Bone marrow (tissue), 2 donors: ENCODE data around the gene MYBPC2.
"Not testable (repeated sequence)": the region's sequence is repeated elsewhere in the genome, so short reads cannot be mapped to it uniquely, and the experiment has no call there.

Experiments
- DNase-seq, 2 donors: peaks; one replicate each; lab custom pipeline; 2025; lab: John Stamatoyannopoulos, UW

The MYBPC2 gene

DNA sequence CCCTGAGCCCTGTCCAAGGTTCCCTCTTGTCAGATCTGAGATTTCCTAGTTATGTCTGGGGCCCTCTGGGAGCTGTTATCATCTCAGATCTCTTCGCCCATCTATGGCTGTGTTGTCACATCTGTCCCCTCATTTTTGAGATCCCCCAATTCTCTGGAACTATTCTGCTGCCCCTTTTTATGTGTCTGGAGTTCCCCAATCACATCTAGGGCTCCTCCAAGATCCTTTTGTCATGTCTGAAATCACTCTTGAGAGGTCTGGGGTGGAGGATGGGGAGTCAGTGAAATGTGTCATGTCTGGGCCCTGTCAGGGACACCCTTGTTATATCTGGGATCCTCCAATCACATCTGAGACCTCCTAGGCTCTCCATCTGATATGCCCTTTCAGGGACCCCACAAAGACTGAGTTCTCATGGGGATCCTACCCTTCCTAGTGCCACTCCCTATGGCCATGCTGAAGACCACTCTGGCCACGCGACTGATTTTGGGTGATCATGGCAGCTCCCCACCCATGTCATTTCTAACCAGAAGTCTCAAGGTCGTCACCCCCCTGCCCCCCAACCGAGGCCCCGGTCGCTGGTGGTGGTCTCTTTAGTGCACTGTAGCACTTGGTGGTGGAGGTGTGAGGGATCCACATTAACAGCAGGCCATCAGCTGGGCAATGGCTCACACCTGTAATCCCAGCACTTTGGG lies 3.8 kb upstream of the MYBPC2 start:
- no peak for DNase-seq

DNA sequence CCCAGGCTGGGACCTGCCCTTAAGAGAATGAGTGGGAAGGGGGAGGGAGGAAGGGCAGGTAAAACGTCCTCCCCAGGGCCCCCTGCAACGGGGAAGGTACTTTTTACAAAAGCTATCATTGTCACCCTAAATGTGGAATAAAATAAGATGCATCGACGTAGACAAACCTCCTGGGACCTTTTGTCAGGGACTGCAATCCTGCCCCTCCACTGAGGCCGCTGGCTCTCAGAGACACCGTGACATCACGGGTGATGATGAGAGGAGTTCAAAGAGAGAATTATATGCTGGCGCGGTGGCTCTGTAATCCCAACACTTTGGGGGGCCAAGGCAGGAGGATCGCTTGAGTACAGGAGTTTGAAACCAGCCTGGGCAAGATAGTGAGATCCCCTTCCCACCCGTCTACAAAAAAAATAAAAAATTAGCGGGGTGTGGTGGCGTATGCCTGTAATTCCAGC lies 1.8 kb upstream of the MYBPC2 start:
- no peak for DNase-seq

DNA sequence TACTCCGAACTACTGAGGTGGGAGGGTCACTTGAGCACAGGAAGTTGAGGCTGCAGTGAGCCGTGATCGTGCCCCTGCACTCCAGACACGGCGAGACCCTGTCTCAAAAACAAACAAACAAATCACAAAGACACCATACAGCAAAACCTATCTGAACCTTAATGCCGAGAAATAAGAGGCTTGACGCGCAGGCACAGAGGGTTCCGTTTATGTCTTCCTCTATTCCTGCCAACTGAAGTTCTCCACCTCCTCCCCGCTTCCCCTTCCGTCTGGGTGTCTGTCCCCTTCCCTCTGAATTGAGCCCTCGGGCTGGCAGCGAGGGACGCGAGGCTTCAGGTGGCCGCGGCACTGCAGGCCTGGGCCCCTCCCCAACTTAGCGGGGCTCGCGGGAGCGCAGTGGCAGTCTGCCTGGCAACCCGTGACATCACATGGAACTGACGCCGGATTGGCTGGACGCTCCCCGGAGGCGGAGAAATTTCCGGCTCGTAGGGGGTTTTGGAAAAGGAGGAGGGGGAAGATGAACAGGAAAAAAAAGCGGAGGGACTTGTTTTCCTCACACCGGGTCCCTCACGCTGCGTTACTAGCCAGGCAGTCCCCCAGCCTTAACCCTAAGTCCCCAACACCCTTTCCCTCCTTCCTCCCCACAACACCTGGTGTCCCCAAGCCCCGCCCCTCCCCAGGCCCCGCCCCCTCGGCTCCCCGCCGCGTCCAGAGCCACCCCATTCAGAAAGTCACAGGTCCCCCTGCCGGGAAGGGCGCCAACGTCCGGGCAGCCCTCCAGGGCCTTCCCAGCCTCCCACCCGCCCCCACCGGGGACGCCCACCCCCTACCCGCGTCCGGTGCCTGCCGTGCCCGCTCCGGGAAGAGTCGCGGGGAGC lies 1.1 kb upstream of the MYBPC2 start:
- peak; percentile 67 to 86 for DNase-seq

DNA sequence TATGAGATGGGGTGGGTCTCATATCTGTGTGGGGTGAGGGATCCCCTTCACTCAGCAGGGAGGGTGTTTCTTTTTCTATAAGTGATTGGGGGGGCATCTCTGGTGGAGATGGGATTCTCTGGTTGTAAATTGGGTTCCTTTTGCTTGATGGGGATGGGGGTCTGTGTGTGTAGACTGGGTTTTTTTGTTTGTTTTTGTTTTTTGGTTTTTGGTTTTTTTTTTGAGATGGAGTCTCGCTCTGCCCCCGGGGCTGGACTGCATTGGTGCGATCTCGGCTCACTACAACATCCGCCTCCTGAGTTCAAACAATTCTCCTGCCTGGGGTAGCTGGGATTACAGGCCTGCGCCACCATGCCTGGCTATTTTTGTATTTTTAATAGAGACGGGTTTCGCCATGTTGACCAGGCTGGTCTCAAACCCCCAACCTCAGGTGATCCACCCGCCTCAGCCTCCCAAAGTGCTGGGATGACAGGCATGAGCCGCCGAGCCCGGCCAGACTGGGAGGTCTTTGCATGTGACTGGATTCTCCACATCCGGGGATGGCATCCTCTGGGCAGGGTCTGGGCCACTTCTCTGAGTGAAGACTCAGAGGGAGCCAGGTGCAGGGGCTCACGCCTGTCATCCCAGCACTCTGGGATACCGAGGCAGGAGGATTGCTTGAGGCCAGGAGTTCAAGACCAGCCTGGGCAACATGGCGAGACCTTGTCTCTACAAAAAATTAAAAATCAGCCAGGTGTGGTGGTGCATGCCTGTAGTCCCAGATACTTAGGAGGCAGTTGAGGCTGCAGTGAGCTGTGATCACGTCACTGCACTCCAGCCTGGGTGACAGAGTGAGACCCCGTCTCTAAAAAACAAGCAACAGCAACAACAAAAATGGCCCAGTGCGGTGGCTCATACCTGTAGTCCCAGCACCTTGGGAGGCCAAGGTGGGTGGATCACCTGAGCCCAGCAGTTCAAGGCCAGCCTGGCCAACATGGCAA lies 799 bp downstream of the MYBPC2 start:
- DNase-seq = no peak

DNA sequence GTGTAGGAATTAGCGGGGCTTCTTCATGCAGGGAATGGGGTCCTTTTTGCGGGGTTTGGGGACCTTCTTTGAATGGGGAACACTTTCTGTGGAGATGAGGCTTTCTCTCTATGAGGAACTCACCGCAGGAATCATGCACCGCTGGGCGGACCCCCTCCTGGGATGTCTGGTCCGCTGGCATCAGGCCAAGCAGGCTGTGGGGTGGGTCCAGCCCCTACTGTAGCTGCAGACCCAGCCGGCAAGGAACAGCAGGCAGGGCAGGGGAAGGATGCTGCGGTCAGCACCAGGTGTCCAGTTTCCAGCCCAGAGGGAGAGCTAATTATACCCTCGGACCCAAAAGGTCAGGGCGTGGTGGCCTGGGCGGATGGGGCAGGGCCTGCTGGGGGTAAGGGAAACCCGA lies 1.8 kb downstream of the MYBPC2 start:
- no peak for DNase-seq

DNA sequence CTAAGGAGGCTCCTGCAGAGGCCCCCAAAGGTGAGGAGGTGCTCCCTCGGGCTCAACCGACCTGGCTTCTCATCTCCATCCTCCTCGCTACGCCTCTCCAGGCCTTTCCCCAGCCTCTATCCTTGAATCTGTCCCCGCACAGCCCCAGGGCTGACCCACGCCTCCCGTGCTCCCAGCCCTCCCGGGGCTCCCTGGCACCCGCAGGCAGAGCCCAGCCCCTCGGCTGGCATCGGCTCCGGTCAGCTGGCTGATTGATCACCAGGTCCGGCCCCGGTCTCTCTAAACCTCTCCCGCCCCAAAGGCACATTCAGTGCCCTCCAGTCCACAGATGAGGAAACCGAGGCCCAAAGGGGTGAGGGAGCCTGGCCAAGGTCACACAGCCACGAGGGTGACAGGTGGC lies 2.5 kb downstream of the MYBPC2 start:
- no peak for DNase-seq

DNA sequence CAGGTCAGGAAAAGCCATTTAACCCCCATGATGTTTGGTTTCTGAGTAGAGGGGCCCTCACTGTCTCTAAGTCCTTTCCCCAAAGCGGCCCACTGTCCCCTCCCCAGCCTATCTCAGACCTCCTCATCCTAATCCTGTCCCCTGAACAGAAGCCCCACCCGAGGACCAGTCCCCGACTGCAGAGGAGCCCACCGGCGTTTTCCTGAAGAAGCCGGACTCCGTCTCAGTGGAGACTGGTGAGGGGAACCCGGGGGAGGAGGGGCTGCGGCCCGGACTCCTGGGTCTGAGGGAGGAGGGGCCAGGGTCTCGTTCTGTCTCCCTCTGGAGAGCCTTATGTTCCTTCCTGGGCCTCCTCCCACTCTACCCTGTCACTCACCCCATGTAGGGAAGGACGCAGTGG lies 2.9 kb downstream of the MYBPC2 start:
- DNase-seq = no peak

DNA sequence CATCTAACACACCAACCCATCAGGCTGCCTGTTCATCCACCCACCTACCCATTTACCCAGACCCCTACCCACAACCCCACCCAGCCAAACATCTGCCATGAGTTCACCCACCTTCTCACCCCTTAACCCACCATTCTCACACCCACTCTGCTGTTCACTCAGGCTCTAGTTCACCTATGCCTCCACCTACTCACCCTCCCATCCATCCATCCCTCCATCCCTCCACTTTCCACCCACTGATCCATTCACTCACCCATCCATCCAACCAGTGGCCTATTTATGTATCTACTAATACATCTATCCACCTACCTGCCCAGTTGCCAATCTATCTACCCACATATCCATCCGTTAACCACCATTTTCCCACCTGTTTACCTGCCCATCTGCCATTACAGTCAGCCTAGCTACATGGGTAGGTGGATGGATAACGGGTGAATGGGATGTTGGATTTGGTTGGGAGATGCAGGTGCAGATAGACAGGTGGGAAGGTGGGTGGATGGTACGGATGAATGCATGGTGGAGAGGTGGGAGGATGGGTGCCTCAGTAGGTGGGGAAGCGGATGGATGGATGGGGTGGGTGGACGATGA lies 5.3 kb downstream of the MYBPC2 start:
- DNase-seq = no peak

DNA sequence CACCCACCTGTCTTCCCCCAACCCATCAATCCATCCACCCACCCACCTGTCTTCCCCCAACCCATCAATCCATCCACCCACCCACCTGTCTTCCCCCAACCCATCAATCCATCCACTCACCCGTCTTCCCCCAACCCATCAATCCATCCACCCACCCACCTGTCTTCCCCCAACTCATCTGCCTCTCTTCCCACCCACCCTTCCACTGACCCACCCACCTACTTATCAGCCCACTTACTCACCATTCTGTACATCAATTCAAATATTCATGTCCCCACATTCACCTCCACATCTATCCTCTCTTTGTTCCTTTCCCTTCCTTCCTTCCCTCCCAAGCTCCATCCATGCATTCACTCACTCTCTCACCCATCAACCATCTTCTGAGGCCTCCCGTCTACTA lies 6.4 kb downstream of the MYBPC2 start:
- DNase-seq = not testable (repeated sequence)

DNA sequence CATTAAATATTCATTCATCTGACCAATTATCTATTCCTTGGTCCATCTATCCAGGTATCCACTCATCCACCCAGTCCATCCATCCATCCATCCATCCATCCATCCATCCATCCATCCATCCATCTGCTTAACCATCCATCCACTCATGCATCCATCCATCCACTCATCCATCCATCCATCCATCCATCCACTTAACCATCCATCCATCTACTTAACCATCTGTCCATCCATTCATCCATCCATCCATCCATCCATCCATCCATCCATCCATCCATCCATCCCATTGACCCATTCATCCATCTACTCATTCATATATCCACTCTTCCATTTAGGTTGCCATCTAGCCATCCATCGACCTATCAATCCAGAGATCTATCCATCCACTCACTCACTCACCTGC lies 11.4 kb downstream of the MYBPC2 start:
- DNase-seq = no peak

DNA sequence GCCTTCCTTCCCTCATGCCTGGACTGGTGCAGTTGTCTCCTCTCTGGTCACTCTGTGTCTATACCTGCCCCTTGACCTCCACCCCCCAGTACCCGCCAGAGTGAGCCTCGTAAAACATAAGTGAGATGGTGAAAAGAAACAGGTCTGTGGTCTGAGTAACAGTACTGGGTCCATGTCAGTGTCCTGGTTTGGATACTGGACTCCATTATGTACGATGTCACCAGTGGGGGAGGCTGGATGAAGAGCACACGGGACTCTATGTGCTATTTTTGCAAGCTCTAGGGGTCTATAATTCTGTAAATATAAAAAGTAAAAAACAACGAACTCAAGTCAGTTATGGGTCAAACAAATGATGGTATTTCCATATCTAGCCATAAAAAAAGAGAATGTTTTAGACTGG lies 14.4 kb downstream of the MYBPC2 start:
- DNase-seq = no peak

DNA sequence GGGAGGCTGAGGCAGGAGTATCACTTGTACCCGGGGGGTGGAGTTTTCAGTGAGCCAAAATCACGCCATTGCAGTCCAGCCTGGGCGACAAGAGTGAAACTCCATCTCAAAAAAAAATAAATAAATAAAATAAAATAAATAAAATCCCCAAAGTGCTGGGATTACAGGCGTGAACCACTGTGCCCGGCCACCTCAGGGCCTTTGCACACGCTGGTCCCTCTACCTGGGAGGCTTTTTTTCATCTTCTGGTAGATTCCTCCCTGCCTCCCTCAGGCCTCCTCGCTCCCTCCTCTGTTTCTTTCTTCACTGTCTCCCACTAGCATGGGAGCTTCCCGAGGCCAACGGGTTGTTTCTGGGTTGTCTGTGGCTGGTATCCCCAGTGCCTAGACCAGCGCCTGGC lies 15.1 kb downstream of the MYBPC2 start:
- no peak for DNase-seq

DNA sequence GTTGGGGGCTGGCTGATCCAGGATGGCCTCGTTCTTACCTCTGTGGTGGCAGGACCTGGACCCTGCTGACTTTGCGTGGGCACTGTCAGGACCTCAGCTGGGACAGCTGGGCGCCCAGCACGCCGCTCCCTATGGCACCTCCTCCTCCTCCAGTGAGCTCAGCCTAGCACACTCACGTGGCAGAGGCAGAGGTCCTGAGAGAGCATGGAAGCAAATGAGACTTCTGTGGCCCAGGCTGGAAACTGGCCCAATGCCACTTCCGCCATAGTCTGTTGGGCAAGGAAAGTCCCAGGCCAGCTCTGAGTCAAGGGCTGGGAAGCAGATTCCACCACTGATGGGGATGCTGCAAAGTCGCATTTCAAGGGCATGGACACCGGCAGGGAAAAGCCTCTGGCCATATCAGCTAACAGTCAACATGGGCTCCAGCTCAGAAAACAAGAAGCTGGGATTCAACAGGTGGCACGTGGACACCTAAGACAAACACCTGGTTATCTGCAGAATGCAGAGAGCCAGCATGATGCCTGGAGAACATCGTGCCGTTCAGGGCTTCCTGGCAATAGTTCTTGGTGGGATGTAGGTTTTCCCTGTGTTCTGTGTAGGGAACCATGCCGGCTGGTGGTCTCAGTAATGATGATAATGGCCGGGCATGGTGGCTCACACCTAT lies 16.7 kb downstream of the MYBPC2 start:
- DNase-seq = no peak

DNA sequence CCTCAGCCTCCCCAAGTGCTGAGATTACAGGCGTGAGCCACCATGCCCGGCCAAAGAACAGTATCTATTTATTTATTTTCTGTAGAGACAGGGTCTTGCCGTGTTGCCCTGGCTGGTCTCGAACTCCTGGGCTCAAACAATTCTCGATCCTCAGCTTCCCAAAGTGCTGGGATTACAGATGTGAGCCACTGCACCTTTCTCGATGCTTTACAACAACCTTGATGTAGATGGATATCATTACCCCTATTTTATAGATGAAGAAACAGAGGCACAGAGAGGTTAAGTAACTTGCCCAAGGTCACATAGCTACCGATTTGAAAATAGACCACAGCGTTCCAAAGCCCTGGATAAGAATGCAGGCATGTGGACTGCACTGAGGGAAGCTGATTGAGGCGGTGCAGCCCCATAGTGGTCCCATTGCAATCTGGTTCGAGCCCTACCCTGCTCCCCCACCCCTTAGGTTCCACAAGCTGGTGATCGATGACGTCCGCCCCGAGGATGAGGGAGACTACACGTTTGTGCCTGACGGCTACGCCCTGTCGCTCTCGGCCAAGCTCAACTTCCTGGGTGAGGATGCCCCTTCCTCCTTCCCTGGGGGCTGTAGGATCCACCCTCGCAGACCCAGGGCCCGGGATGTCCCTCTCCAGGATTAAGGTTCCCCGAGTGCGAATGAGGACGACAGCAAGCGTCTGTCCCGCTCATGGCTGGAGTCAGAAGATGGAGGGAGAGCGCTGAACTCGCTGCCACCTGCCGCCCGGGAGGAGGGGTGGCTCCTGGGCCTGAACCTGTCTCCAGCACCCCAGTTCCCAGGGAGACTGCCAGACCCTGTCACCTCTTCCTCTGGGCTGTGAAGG lies 17.9 kb downstream of the MYBPC2 start:
- no peak for DNase-seq

DNA sequence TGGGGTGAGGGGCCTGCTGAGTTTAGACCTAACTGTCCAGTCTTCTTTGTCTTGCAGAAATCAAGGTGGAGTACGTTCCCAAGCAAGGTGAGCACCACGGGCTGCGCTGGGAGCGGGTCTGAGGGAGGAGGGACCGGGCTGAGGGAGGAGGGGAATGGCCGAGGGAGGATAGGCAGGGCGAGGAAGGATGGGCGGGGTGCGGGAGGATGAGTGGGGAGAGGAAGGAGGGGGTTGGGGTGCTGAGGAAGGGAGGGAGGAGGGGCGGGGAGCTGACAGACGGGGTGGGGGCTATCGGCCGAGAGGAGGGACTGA lies 18.5 kb downstream of the MYBPC2 start:
- no peak for DNase-seq

DNA sequence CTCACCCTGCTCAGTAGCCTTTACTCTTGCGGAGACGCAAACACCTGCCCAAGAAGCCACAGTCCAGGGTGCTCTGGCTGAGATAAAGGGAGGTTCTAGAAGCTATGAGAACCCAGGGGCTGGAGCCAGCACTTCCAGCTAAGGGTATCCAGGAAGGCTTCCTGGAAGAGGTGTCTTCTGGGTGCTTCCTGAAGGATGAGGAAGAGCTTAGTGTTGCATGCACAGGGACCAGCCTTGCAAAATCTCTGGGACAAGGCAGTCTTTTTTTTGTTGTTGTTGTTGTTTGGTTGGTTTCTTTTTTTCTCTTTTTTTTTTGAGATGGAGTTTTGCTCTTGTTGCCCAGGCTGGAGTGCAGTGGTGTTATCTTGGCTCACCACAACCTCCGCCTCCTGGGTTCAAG lies 20.6 kb downstream of the MYBPC2 start:
- no peak for DNase-seq

DNA sequence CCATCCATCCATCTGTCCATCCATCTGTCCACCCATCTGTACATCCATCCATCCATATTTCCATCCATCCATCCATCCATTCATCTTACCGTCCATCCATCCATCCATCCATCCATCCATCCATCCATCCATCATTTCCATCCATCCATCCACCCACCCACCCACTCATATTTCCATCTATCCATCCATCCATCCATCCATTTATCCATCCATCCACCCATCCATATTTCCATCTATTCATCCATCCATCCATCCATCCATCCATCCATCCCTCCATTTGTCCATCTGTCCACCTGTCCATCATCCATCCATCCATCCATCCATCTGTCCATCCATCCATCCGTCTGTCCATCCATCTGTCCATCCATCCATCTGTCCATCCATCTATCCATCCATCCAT lies 23.3 kb downstream of the MYBPC2 start:
- DNase-seq = no peak

DNA sequence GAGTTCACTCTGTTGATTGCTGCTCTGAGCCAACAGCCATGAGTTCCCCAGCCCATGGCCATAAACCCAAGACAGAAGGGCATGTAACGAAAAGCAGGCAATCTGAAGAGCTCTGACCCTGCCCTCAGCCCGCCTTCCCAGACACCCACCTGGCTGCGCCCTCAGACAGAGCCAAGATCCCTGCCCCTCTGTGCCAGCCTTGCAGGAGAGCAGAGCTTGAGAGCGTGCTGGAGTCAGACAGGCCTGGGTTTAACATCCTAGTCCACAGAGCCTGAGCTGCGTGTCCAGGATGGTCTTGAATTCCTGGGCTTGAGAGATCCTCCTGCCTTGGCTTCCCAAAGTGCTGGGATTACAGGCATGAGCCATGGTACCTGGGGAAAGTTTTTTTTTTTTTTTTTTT lies 24.6 kb downstream of the MYBPC2 start:
- no peak for DNase-seq

DNA sequence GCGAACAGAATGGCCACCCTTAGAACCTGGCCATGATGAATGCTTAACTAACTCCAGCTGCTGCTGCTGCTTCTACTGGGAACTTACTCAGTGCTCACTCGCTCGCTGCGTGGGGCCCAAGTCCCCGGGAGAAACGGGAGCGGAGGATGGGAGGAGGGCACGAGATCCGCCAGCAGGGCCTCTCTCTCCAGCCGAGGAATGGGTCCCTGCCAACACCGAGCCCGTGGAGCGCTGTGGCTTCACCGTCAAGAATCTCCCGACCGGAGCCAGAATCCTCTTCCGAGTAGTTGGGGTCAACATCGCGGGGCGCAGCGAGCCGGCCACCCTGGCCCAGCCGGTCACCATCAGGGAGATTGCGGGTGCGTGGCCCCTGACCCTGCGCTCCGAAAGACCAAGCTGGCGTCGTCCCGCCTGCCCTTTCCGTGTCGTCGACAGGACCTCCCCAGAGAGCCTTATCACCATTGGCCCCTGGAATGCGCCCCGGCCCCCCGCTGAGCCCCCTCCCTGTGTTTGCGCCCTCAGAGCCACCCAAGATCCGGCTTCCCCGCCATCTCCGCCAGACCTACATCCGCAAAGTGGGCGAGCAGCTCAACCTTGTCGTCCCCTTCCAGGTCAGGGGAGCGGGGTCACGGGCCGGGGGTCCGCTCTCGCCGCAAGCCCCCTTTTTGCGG lies 25.8 kb downstream of the MYBPC2 start:
- no peak for DNase-seq

DNA sequence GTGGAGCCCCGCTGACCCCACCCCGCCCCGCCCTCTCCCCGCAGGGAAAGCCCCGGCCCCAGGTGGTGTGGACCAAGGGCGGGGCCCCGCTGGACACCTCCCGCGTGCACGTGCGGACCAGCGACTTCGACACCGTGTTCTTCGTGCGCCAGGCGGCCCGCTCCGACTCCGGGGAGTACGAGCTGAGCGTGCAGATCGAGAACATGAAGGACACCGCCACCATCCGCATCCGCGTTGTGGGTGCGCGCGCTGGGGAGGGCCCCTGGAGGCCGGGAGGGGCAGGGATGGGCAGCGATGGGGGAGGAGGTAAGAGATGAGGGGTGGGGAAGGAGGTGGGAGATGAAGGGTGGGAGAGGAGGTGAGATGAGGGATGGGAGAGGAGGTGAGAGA lies 26.4 kb downstream of the MYBPC2 start:
- DNase-seq = no peak
